ENCODE results near the gene SUMF1. TPM values are rescaled to one million over a fixed set of nuclear protein-coding genes. Genes with fewer than 3 reads are reported as not detected.
A peak's percentile ranks its signal among the peaks of the same experiment; 100 is the strongest.

The SUMF1 gene
- total RNA-seq, 1 experiment from 2014 or later, result 11.6 TPM

- H3K27me3 ChIP-seq (ENCODE audit: control insufficient read depth, insufficient read depth, low read length), result no peaks in the 10 kb centered on the region
- no peak for DNase-seq
- H3K36me3 ChIP-seq (replicated peaks; ENCODE audit: control insufficient read depth, insufficient read depth, low read length), result no peaks in the 10 kb centered on the region
- no peak overlapping the region for H3K4me3 ChIP-seq (ENCODE audit: insufficient read depth, low read depth, low read length)
Observed at GRCh38 chr3:4504340-4505261, 37.5 kb upstream of the SUMF1 start.

GRCh38 chr3:4503050-4503449, 36.0 kb upstream of the SUMF1 start:
- no peak overlapping the region for H3K4me3 ChIP-seq (ENCODE audit: insufficient read depth, low read depth, low read length)
- H3K36me3 ChIP-seq (replicated peaks; ENCODE audit: control insufficient read depth, insufficient read depth, low read length), result no peaks in the 10 kb centered on the region
- no peak for DNase-seq
- no peaks in the 10 kb centered on the region for H3K27me3 ChIP-seq (ENCODE audit: control insufficient read depth, insufficient read depth, low read length)

GRCh38 chr3:4501927-4502326, 34.9 kb upstream of the SUMF1 start:
- no peaks in the 10 kb centered on the region for H3K36me3 ChIP-seq (replicated peaks; ENCODE audit: control insufficient read depth, insufficient read depth, low read length)
- DNase-seq, result no peak
- H3K27me3 ChIP-seq (ENCODE audit: control insufficient read depth, insufficient read depth, low read length), result no peaks in the 10 kb centered on the region
- no peak overlapping the region for H3K4me3 ChIP-seq (ENCODE audit: insufficient read depth, low read depth, low read length)

- Histone ChIP-seq H3K27me3 (ENCODE audit: control insufficient read depth, insufficient read depth, low read length) (no peaks in the 10 kb centered on the region), H3K36me3 (replicated peaks; ENCODE audit: control insufficient read depth, insufficient read depth, low read length) (no peaks in the 10 kb centered on the region), H3K4me3 (ENCODE audit: insufficient read depth, low read depth, low read length) (no peak overlapping the region)
- DNase-seq, result no peak
Observed at GRCh38 chr3:4501437-4501836, 34.4 kb upstream of the SUMF1 start.

- no peak for DNase-seq
- Histone ChIP-seq H3K4me3 (ENCODE audit: insufficient read depth, low read depth, low read length) (no peak overlapping the region), H3K27me3 (ENCODE audit: control insufficient read depth, insufficient read depth, low read length) (peaks cover 11% of the 10 kb centered on the region), H3K36me3 (replicated peaks; ENCODE audit: control insufficient read depth, insufficient read depth, low read length) (no peaks in the 10 kb centered on the region)
Observed at GRCh38 chr3:4498446-4498845, 31.4 kb upstream of the SUMF1 start.

- Histone ChIP-seq H3K4me3 (ENCODE audit: insufficient read depth, low read depth, low read length) (no peak overlapping the region), H3K27me3 (ENCODE audit: control insufficient read depth, insufficient read depth, low read length) (peaks cover 11% of the 10 kb centered on the region), H3K36me3 (replicated peaks; ENCODE audit: control insufficient read depth, insufficient read depth, low read length) (no peaks in the 10 kb centered on the region)
- no peak for DNase-seq
Observed at GRCh38 chr3:4497843-4498324, 30.8 kb upstream of the SUMF1 start.

GRCh38 chr3:4497005-4497692, 30.1 kb upstream of the SUMF1 start:
- DNase-seq, result no peak
- Histone ChIP-seq H3K4me3 (ENCODE audit: insufficient read depth, low read depth, low read length) (no peak overlapping the region), H3K27me3 (ENCODE audit: control insufficient read depth, insufficient read depth, low read length) (peaks cover 11% of the 10 kb centered on the region), H3K36me3 (replicated peaks; ENCODE audit: control insufficient read depth, insufficient read depth, low read length) (no peaks in the 10 kb centered on the region)

- no peak for DNase-seq
- Histone ChIP-seq H3K27me3 (ENCODE audit: control insufficient read depth, insufficient read depth, low read length) (peaks cover 20% of the 10 kb centered on the region), H3K36me3 (replicated peaks; ENCODE audit: control insufficient read depth, insufficient read depth, low read length) (no peaks in the 10 kb centered on the region), H3K4me3 (ENCODE audit: insufficient read depth, low read depth, low read length) (no peak overlapping the region)
Observed at GRCh38 chr3:4496087-4496452, 29.0 kb upstream of the SUMF1 start.

- peaks cover 24% of the 10 kb centered on the region for H3K27me3 ChIP-seq (ENCODE audit: control insufficient read depth, insufficient read depth, low read length)
- no peaks in the 10 kb centered on the region for H3K36me3 ChIP-seq (replicated peaks; ENCODE audit: control insufficient read depth, insufficient read depth, low read length)
- no peak for DNase-seq
- no peak overlapping the region for H3K4me3 ChIP-seq (ENCODE audit: insufficient read depth, low read depth, low read length)
Observed at GRCh38 chr3:4495294-4496086, 28.4 kb upstream of the SUMF1 start.

- Histone ChIP-seq H3K36me3 (replicated peaks; ENCODE audit: control insufficient read depth, insufficient read depth, low read length) (no peaks in the 10 kb centered on the region), H3K4me3 (ENCODE audit: insufficient read depth, low read depth, low read length) (no peak overlapping the region), H3K27me3 (ENCODE audit: control insufficient read depth, insufficient read depth, low read length) (peaks cover 24% of the 10 kb centered on the region)
- no peak for DNase-seq
Observed at GRCh38 chr3:4494895-4495264, 27.8 kb upstream of the SUMF1 start.

- DNase-seq, result peak; percentile 40
- peaks cover 24% of the 10 kb centered on the region for H3K27me3 ChIP-seq (ENCODE audit: control insufficient read depth, insufficient read depth, low read length)
- no peaks in the 10 kb centered on the region for H3K36me3 ChIP-seq (replicated peaks; ENCODE audit: control insufficient read depth, insufficient read depth, low read length)
- peak overlapping the region; percentile 72 for H3K4me3 ChIP-seq (ENCODE audit: insufficient read depth, low read depth, low read length)
Observed at GRCh38 chr3:4493941-4494894, 27.1 kb upstream of the SUMF1 start.

- H3K36me3 ChIP-seq (replicated peaks; ENCODE audit: control insufficient read depth, insufficient read depth, low read length), result no peaks in the 10 kb centered on the region
- H3K4me3 ChIP-seq (ENCODE audit: insufficient read depth, low read depth, low read length), result peak within 1 kb of the TSS; percentile 72
- peak; percentile 94 for DNase-seq
- H3K27me3 ChIP-seq (ENCODE audit: control insufficient read depth, insufficient read depth, low read length), result peaks cover 24% of the 10 kb centered on the region
Observed at GRCh38 chr3:4493014-4493940, 26.2 kb upstream of the SUMF1 start, which contains the start of gene ITPR1. TSS of gene ITPR1 (plus strand) at chr3:4493348. CDS start at chr3:4516492, 23,144 bp downstream.

Data from H7 (cell line).